GM12878 (cell line): ENCODE results near the gene SFT2D2. TPM values are rescaled to one million over a fixed set of nuclear protein-coding genes. Genes with fewer than 3 reads are reported as not detected.

Experiments
- ATAC-seq: fragments of 200-7000 bp; cut with Tn5 transposase; 3 replicates; pipeline ENCODE4 v1.9.1; 2020; ENCODE audit warnings: mild to moderate bottlenecking, moderate library complexity
- BruUV-seq: library from RNA; stranded (reverse); fragments of 400-500 nt; replicated peaks from 2 replicates; lab custom pipeline; 2021; lab: Mats Ljungman, UMichigan
- CTCF ChIA-PET: fragments of 300-600 bp; sonication (Branson Sonifier 250); formaldehyde crosslinking; extraction: SDS; loops from one replicate; lab custom pipeline; 2021; ENCODE audit warnings: inconsistent platforms; lab: Yijun Ruan, JAX
- POLR2A ChIA-PET: fragments of 350-600 bp; formaldehyde crosslinking; extraction: SDS; loops from one replicate; lab custom pipeline; 2021; ENCODE audit warnings: inconsistent platforms; lab: Charles Lee
- RAD21 ChIA-PET: fragments of 300-600 bp; sonication (Branson Sonifier 250); formaldehyde crosslinking; loops from one replicate; lab custom pipeline; 2023; ENCODE audit warnings: antibody characterized with exemption; ENCODE audit not compliant: unreplicated experiment; lab: Charles Lee
- SMC1A ChIA-PET: fragments of 300-600 bp; sonication (Branson Sonifier 250); formaldehyde crosslinking; loops from one replicate; lab custom pipeline; 2023; ENCODE audit not compliant: unreplicated experiment, uncharacterized antibody; lab: Charles Lee
- DNase-seq: peaks from one replicate; pipeline ENCODE4 v3.0.0-alpha.2; 2011; ENCODE audit warnings: low read depth, low spot score
- FAIRE-seq: peaks from 3 replicates; lab custom pipeline; 2011; peaks lifted over from hg19 to GRCh38; lab: Jason Lieb, UNC
- H2AFZ ChIP-seq: 2 replicates; pipeline ENCODE4 v1.6.0; 2011; ENCODE audit warnings: low read depth, low read length, control low read depth; ENCODE audit not compliant: control insufficient read depth
- H3K27ac ChIP-seq: 2 replicates; pipeline ENCODE4 v1.5.1; 2011; ENCODE audit warnings: control low read depth; ENCODE audit not compliant: control insufficient read depth, insufficient read depth
- H3K27me3 ChIP-seq, 2 experiments: replicated peaks in 1 of 2; 2 replicates each; pipeline versions ENCODE4 v1.6.0 to v1.6.1; 2011; ENCODE audit warnings: low read length in 1 of 2; ENCODE audit not compliant: control insufficient read depth in 2 of 2, insufficient read depth in 2 of 2
- H3K36me3 ChIP-seq, 2 experiments: 2 replicates each; pipeline ENCODE4 v1.5.1; 2011; ENCODE audit warnings: low read length in 1 of 2; ENCODE audit not compliant: control insufficient read depth in 2 of 2, insufficient read depth in 2 of 2
- H3K4me1 ChIP-seq: 2 replicates; pipeline ENCODE4 v1.6.1; 2011; ENCODE audit warnings: mild to moderate bottlenecking, low read length, moderate library complexity, mixed read lengths; ENCODE audit not compliant: control insufficient read depth, insufficient read depth
- H3K4me2 ChIP-seq: 2 replicates; pipeline ENCODE4 v1.6.0; 2011; ENCODE audit warnings: control low read depth; ENCODE audit not compliant: control insufficient read depth, insufficient read depth
- H3K4me3 ChIP-seq: fragments of 200-600 bp; sonication (generic); 2 replicates; pipeline ENCODE4 v1.5.1; 2016
- H3K79me2 ChIP-seq: 2 replicates; pipeline ENCODE4 v1.6.0; 2011; ENCODE audit warnings: low read length; ENCODE audit not compliant: control insufficient read depth, insufficient read depth
- H3K9ac ChIP-seq: 2 replicates; pipeline ENCODE4 v1.8.0; 2011; ENCODE audit warnings: low read length, control low read depth, mixed read lengths; ENCODE audit not compliant: control insufficient read depth, insufficient read depth
- H3K9me3 ChIP-seq: replicated peaks from 3 replicates; pipeline ENCODE4 v1.5.1; 2011; ENCODE audit warnings: mild to moderate bottlenecking, low read length; ENCODE audit not compliant: control insufficient read depth, insufficient read depth
- H4K20me1 ChIP-seq: 2 replicates; pipeline ENCODE4 v1.6.0; 2011; ENCODE audit not compliant: control insufficient read depth, insufficient read depth
- ESRRA ChIP-seq: IDR thresholded peaks from 2 replicates; pipeline ENCODE4 v1.6.1; 2012; ENCODE audit warnings: mild to moderate bottlenecking, low read length, improper control_type of control experiment
- ETV6 ChIP-seq, 2 experiments: fragments of 450-650 bp in 1 of 2; IDR thresholded peaks in 1 of 2; conservative IDR thresholded peaks in 1 of 2; 2 replicates each; pipeline ENCODE4 v1.6.1; 2014; ENCODE audit warnings: antibody characterized with exemption in 1 of 2, borderline replicate concordance in 1 of 2, low read depth in 1 of 2, mild to moderate bottlenecking in 1 of 2, moderate library complexity in 1 of 2
- FOS ChIP-seq: IDR thresholded peaks from 3 replicates; pipeline ENCODE4 v1.6.1; 2011; ENCODE audit warnings: borderline replicate concordance; ENCODE audit not compliant: insufficient read length; ENCODE audit errors: extremely low read depth
- MTA2 ChIP-seq: fragments of 450-650 bp; IDR thresholded peaks from 2 replicates; pipeline ENCODE4 v1.6.1; 2016; ENCODE audit warnings: low read depth, mild to moderate bottlenecking, moderate library complexity
- POLR2AphosphoS2 ChIP-seq: IDR thresholded peaks from 2 replicates; pipeline ENCODE4 v1.6.1; 2011; ENCODE audit warnings: low read depth, mild to moderate bottlenecking, low read length, improper control_type of control experiment, moderate library complexity
- RCOR1 ChIP-seq: conservative IDR thresholded peaks from 2 replicates; pipeline ENCODE4 v1.6.1; 2012; ENCODE audit warnings: low read depth, low read length, improper control_type of control experiment
- SREBF1 ChIP-seq: IDR thresholded peaks from 2 replicates; pipeline ENCODE4 v1.6.1; 2012; ENCODE audit warnings: mild to moderate bottlenecking, low read length
- ZBED1 ChIP-seq: IDR thresholded peaks from 2 replicates; pipeline ENCODE4 v1.6.1; 2016; ENCODE audit warnings: borderline replicate concordance
- ZBTB4 ChIP-seq: fragments of 450-650 bp; formaldehyde crosslinking; IDR thresholded peaks from 2 replicates; pipeline ENCODE4 v1.4.0; 2022; ENCODE audit warnings: mild to moderate bottlenecking, moderate library complexity
- ZNF622 ChIP-seq: fragments of 450-650 bp; IDR thresholded peaks from 2 replicates; pipeline ENCODE4 v1.6.1; 2017; ENCODE audit warnings: mild to moderate bottlenecking, inconsistent platforms
- WGBS: methylation state at CpG from one replicate; pipeline ENCODE4 v1.1.6; 2016; ENCODE audit warnings: low lambda C conversion rate; ENCODE audit not compliant: insufficient replicate concordance, insufficient coverage; ENCODE audit errors: missing lambda C conversion rate; 5-methylcytosine and 5-hydroxymethylcytosine counted together
- in situ Hi-C: fragments of 300-500 bp; cut with MboI; formaldehyde crosslinking; loops from 9 replicates; pipeline ENCODE4 v1.14.3; 2018; ENCODE audit warnings: mixed read lengths
- intact Hi-C: fragments of 100-400 bp; cut with micrococcal nuclease; formaldehyde crosslinking; loops from one replicate; pipeline ENCODE4 v1.14.2; 2022; ENCODE audit not compliant: unreplicated experiment
- polyA plus RNA-seq, 11 experiments: library from polyadenylated mRNA; depleted of rRNA in 4 of 11; unstranded in 6 of 11; stranded (reverse) in 5 of 11; fragments of >200 nt; fragmentation: Nextera tagmentation in 4 of 11; fragmentation: Illumina TruSeq in 1 of 11; extraction: Ambion mirVana in 4 of 11; extraction: Trizol in 1 of 11; gene quantifications; 1 replicate in 1 of 11; 2 replicates in 10 of 11; pipeline versions ENCODE4 v1.2.1 to v1.2.3, GENCODE V29; 2011 to 2016; ENCODE audit warnings: inconsistent platforms in 2 of 11, missing spikeins in 2 of 11, low read depth in 1 of 11
- total RNA-seq, 4 experiments: library from RNA; depleted of rRNA in 3 of 4; stranded (reverse); fragments of >200 nt in 3 of 4; fragmentation: Illumina TruSeq in 1 of 4; extraction: Trizol in 1 of 4; gene quantifications; 2 replicates each; pipeline versions ENCODE4 v1.2.1 to v1.2.3, GENCODE V29; 2013 to 2021
- TF ChIP-seq, protein P1 (sequence below): fragments of 450-650 bp; IDR thresholded peaks from 2 replicates; pipeline ENCODE4 v1.6.1; 2016; ENCODE audit warnings: mild to moderate bottlenecking

The SFT2D2 gene
- total and polyA plus RNA-seq, 10 of the 15 experiments (the other 5 are each of a cell fraction or from before 2014, with no cell fraction given) = 5.6 to 49.6 (median 24.9) TPM

DNA sequence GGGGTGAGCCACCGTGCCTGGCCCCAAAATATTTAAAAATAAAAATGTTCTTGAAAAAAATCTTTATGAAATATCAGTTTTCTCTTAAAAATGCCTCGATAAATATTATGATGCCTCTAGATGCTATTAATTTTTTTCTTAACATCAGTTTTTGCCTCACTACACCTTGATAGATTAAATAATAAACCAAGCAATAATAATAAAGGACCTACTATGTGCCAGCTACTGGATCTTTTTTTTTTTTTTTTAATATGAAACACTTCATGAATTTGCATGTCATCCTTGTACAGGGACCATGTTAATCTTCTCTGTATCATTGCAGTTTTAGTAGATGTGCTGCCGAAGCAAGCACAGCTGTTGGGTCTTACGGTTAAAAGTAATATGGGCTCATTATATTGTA lies 37.3 kb downstream of the SFT2D2 start:
- Histone ChIP-seq H3K27ac (no peak overlapping the region), H3K4me1 (no peaks in the 10 kb centered on the region), H3K36me3 (peaks cover 0 to 2% of the 10 kb centered on the region in 2 experiments; a peak in 2 of 4 replicates), H4K20me1 (no peaks in the 10 kb centered on the region), H3K79me2 (peaks cover 2% of the 10 kb centered on the region; the same call in 1 of the 2 replicates)
- CTCF ChIA-PET = interaction anchor here (0.6 to 1.5 kb wide), 2 partner anchors 28 to 1244 kb away, joined by 3 to 7 read pairs; no protein-coding TSS in a partner anchor
- TF ChIP-seq RCOR1 (no peak), ETV6 (conservative IDR thresholded peaks at IDR 0.05 in 1 of 2, IDR thresholded peaks at IDR 0.05 in 1 of 2; ENCODE audit: borderline replicate concordance in 1 of 2, low read depth in 1 of 2) (no peak), ZBED1 (no peak), ZBTB4 (no peak), SREBF1 (no peak), POLR2AphosphoS2 (no peak), MTA2 (no peak), ESRRA (no peak), ZNF622 (no peak), FOS (no peak)
- TF ChIP-seq, protein P1, sequence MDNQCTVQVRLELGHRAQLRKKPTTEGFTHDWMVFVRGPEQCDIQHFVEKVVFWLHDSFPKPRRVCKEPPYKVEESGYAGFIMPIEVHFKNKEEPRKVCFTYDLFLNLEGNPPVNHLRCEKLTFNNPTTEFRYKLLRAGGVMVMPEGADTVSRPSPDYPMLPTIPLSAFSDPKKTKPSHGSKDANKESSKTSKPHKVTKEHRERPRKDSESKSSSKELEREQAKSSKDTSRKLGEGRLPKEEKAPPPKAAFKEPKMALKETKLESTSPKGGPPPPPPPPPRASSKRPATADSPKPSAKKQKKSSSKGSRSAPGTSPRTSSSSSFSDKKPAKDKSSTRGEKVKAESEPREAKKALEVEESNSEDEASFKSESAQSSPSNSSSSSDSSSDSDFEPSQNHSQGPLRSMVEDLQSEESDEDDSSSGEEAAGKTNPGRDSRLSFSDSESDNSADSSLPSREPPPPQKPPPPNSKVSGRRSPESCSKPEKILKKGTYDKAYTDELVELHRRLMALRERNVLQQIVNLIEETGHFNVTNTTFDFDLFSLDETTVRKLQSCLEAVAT = no peak
- TF ChIP-seq, all 136 proteins: peak for 0
- ATAC-seq = no peak
- intact Hi-C loops (no loop called here), in situ Hi-C loops (no loop called here)
- ChIA-PET POLR2A (interaction anchor here (0.6 to 1.6 kb wide), 2 partner anchors 9 to 23 kb away, joined by 3 to 4 read pairs; no protein-coding TSS in a partner anchor), RAD21 (no interaction called here), SMC1A (interaction anchor here (0.6 to 1.3 kb wide), 3 partner anchors 17 to 733 kb away, joined by 3 to 5 read pairs (median 4); no protein-coding TSS in a partner anchor)
- no peak for FAIRE-seq
- Histone ChIP-seq H2AFZ (no peak overlapping the region), H3K4me2 (no peak overlapping the region), H3K27me3 (no peaks in the 10 kb centered on the region), H3K4me3 (no peak overlapping the region), H3K9ac (no peak overlapping the region), H3K9me3 (no peaks in the 10 kb centered on the region; the same call in 2 of the 3 replicates)
- no peak for DNase-seq
- WGBS = 96% methylated on average over 4 of the region's 4 CpGs
- BruUV-seq = no TSS peak
